Measurements from ENCODE around the gene CALR.

Gene CALR

DNA sequence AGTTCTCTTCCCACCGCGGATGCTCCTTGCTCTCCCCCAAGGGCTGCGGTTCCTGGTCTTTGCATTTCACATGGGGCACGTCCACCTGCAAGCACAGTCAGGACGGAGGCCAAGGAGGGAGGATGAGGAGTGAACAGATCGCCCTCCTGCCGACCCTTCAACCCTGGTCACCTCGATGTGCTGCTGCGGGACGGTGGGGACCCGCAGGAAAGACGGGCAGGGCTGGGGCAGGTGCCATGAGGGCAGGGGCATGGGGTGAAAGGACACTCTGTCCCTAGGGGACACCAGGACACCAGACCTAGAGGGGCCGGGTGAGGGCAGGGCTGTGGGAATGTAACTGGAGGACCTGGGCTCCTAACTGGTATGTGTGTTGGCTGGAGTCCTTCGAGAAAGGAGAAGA, 20.2 kb upstream of the CALR start:
- Histone ChIP-seq H3K79me2 (ENCODE audit: insufficient read depth, low read length) (no peaks in the 10 kb centered on the region), H3K9me3 (ENCODE audit: low read length) (no peaks in the 10 kb centered on the region), H3F3A (ENCODE audit: insufficient read depth, low read length) (peaks cover 9% of the 10 kb centered on the region), H3K27me3 (ENCODE audit: insufficient read depth, low read length) (no peaks in the 10 kb centered on the region), H3K4me3 (ENCODE audit: low read depth, low read length, poor library complexity, severe bottlenecking) (no peak overlapping the region), H3K27ac (ENCODE audit: low read depth, low read length, poor library complexity, severe bottlenecking) (no peak overlapping the region), H3K9ac (ENCODE audit: low read length) (no peak overlapping the region), H3K36me3 (ENCODE audit: insufficient read depth, low read length) (peaks cover 13% of the 10 kb centered on the region), H3K4me1 (ENCODE audit: insufficient read depth, low read length, severe bottlenecking) (peaks cover 24% of the 10 kb centered on the region), H4K20me1 (ENCODE audit: insufficient read depth, low read length) (no peaks in the 10 kb centered on the region), H3K4me2 (ENCODE audit: low read length) (no peak overlapping the region), H3K9me2 (ENCODE audit: low read depth, low read length) (no peaks in the 10 kb centered on the region), H2AFZ (ENCODE audit: low read length) (no peak overlapping the region)
- TF ChIP-seq, protein P1, sequence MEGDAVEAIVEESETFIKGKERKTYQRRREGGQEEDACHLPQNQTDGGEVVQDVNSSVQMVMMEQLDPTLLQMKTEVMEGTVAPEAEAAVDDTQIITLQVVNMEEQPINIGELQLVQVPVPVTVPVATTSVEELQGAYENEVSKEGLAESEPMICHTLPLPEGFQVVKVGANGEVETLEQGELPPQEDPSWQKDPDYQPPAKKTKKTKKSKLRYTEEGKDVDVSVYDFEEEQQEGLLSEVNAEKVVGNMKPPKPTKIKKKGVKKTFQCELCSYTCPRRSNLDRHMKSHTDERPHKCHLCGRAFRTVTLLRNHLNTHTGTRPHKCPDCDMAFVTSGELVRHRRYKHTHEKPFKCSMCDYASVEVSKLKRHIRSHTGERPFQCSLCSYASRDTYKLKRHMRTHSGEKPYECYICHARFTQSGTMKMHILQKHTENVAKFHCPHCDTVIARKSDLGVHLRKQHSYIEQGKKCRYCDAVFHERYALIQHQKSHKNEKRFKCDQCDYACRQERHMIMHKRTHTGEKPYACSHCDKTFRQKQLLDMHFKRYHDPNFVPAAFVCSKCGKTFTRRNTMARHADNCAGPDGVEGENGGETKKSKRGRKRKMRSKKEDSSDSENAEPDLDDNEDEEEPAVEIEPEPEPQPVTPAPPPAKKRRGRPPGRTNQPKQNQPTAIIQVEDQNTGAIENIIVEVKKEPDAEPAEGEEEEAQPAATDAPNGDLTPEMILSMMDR (IDR thresholded peaks at IDR 0.05; ENCODE audit: low read length) = no peak
- no peak for TF ChIP-seq EZH2 (IDR thresholded peaks at IDR 0.05; ENCODE audit: borderline replicate concordance, low read length)

DNA sequence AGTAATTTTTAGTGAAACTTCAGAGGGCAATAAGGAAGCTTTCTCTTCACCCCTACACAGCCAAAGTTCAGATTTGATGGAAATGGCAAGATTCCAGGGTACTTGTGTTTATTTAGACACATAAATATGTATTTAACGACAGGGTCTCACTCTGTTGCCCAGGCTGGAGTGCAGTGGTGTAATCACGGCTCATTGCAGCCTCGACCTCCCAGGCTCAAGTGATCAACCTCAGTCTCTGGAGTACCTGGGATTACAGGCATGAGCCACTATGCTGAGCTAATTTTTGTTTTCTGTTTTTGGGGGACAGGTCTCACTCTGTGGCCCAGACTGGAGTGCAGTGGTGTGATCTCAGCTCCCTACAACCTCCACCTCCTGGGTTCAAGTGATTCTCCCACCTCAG, 17.4 kb upstream of the CALR start:
- Histone ChIP-seq H4K20me1 (ENCODE audit: insufficient read depth, low read length) (no peaks in the 10 kb centered on the region), H3K27ac (ENCODE audit: low read depth, low read length, poor library complexity, severe bottlenecking) (peak overlapping the region; percentile 49), H3K4me1 (ENCODE audit: insufficient read depth, low read length, severe bottlenecking) (peaks cover 11% of the 10 kb centered on the region), H3K27me3 (ENCODE audit: insufficient read depth, low read length) (no peaks in the 10 kb centered on the region), H3K36me3 (ENCODE audit: insufficient read depth, low read length) (peaks cover 41% of the 10 kb centered on the region), H3K9me3 (ENCODE audit: low read length) (no peaks in the 10 kb centered on the region), H3F3A (ENCODE audit: insufficient read depth, low read length) (peaks cover 9% of the 10 kb centered on the region), H3K4me3 (ENCODE audit: low read depth, low read length, poor library complexity, severe bottlenecking) (no peak overlapping the region), H3K9ac (ENCODE audit: low read length) (no peak overlapping the region), H3K79me2 (ENCODE audit: insufficient read depth, low read length) (no peaks in the 10 kb centered on the region), H2AFZ (ENCODE audit: low read length) (no peak overlapping the region), H3K9me2 (ENCODE audit: low read depth, low read length) (no peaks in the 10 kb centered on the region), H3K4me2 (ENCODE audit: low read length) (no peak overlapping the region)
- no peak for TF ChIP-seq EZH2 (IDR thresholded peaks at IDR 0.05; ENCODE audit: borderline replicate concordance, low read length)
- TF ChIP-seq, protein P1 (IDR thresholded peaks at IDR 0.05; ENCODE audit: low read length) = no peak

DNA sequence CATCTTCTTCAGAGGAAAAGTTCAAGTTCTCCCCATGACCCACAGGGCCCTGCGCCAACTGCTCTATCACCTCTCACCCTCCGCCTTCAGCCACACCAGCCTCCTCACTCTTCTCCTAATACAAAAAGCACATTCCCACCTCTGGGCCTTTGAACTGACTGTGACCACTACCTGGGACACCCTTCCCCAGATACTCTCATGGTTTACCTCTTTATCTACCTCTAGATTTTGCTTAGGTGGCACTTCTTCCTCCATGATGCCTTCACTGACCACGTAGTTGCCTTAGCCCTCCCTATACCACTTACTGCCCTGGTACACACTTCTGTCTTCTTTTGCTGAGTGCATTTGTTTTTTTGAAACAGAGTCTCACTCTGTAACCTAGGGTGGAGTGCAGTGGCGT, 15.4 kb upstream of the CALR start:
- no peak overlapping the region for H3K9ac ChIP-seq (ENCODE audit: low read length)
- no peak overlapping the region for H2AFZ ChIP-seq (ENCODE audit: low read length)
- H3K9me3 ChIP-seq (ENCODE audit: low read length) = no peaks in the 10 kb centered on the region
- TF ChIP-seq EZH2 (IDR thresholded peaks at IDR 0.05; ENCODE audit: borderline replicate concordance, low read length) = no peak
- TF ChIP-seq, protein P1 (IDR thresholded peaks at IDR 0.05; ENCODE audit: low read length) = no peak
- no peaks in the 10 kb centered on the region for H3K79me2 ChIP-seq (ENCODE audit: insufficient read depth, low read length)
- no peaks in the 10 kb centered on the region for H4K20me1 ChIP-seq (ENCODE audit: insufficient read depth, low read length)
- H3F3A ChIP-seq (ENCODE audit: insufficient read depth, low read length) = peaks cover 9% of the 10 kb centered on the region
- peaks cover 11% of the 10 kb centered on the region for H3K4me1 ChIP-seq (ENCODE audit: insufficient read depth, low read length, severe bottlenecking)
- no peak overlapping the region for H3K4me2 ChIP-seq (ENCODE audit: low read length)
- H3K4me3 ChIP-seq (ENCODE audit: low read depth, low read length, poor library complexity, severe bottlenecking) = no peak overlapping the region
- peaks cover 58% of the 10 kb centered on the region for H3K36me3 ChIP-seq (ENCODE audit: insufficient read depth, low read length)
- H3K27me3 ChIP-seq (ENCODE audit: insufficient read depth, low read length) = no peaks in the 10 kb centered on the region
- no peak overlapping the region for H3K27ac ChIP-seq (ENCODE audit: low read depth, low read length, poor library complexity, severe bottlenecking)
- H3K9me2 ChIP-seq (ENCODE audit: low read depth, low read length) = no peaks in the 10 kb centered on the region
